ENCODE data around the gene PLEKHM3. TPM values are rescaled to one million over a fixed set of nuclear protein-coding genes. Genes with fewer than 3 reads are reported as not detected.

PLEKHM3 gene
- total and polyA plus RNA-seq, 2 donors (not counting 1 experiment from before 2014, with no cell fraction given): 5.3 to 20.1 TPM

DNA sequence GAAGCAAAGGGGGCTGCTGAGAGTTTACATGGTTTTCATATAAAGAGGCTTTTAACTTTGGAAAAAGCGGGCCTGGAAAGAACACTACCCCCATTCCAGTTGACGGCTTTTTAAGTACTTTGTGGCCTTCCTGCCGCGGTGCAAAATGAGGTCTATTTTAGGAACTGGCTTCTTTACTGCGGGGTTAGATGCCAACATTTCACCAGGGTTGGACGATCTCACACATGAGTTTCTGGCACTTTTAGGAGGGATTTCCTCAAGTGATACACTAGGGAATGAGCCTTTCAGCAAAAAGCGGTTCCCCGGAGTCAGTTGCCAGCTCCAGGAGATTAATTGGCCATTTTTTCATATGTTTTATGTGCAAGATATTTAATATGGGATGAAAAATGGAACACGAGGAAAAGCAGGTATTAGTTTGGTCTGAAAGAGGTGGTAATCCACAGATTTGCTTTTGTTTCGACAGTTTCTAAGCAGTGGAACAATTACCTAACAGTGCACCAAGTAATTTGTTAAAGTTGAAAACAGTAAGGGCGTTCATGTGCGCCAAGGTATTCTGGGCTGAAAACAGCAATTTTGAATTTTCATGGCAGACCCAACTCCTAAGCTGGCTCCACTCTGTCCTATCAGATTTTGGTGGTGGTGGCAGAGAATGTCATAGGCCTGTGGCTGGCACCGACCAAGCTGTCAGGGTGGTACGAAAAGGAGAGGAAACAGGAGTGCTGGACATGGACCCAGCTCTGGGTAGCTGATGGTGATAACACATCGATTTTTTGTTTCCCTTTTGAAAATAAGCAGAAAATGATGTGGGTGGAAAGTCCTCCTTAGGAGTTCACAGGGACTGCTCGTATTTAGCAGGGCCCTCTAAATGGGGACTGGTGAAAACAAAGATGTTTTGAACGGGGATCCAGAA is 200.0 kb downstream of the PLEKHM3 start:
- Histone ChIP-seq H3K4me3 (replicated peaks in 1 of 4; ENCODE audit: control extremely low read depth in 1 of 4, insufficient read depth in 1 of 4, low read depth in 3 of 4, low read length in 4 of 4) (no peak overlapping the region), H3K79me2 (ENCODE audit: control insufficient read depth, insufficient read depth, low read length) (no peaks in the 10 kb centered on the region), H3K4me2 (ENCODE audit: extremely low read depth, insufficient read depth, low read length) (no peak overlapping the region), H3K27me3 (ENCODE audit: control insufficient read depth, insufficient read depth, low read length) (no peaks in the 10 kb centered on the region), H3K9me3 (ENCODE audit: control insufficient read depth, insufficient read depth, low read depth, low read length) (no peaks in the 10 kb centered on the region), H3K4me1 (ENCODE audit: control insufficient read depth, extremely low read depth, insufficient read depth, low read length) (no peaks in the 10 kb centered on the region), H4K20me1 (ENCODE audit: control insufficient read depth, extremely low read depth, insufficient read depth, low read length) (no peaks in the 10 kb centered on the region), H3K27ac (ENCODE audit: insufficient read depth, low read length) (no peak overlapping the region), H2AFZ (ENCODE audit: low read length) (no peak overlapping the region), H3K36me3 (ENCODE audit: control insufficient read depth, insufficient read depth, low read length) (no peaks in the 10 kb centered on the region), H3K9ac (ENCODE audit: insufficient read depth, low read length) (no peak overlapping the region)
- DNase-seq (ENCODE audit: low read depth in 2 of 2): no peak
- no peak for TF ChIP-seq EZH2 (IDR thresholded peaks at IDR 0.05; ENCODE audit: low read length, missing control alignments)
- TF ChIP-seq, protein P1, sequence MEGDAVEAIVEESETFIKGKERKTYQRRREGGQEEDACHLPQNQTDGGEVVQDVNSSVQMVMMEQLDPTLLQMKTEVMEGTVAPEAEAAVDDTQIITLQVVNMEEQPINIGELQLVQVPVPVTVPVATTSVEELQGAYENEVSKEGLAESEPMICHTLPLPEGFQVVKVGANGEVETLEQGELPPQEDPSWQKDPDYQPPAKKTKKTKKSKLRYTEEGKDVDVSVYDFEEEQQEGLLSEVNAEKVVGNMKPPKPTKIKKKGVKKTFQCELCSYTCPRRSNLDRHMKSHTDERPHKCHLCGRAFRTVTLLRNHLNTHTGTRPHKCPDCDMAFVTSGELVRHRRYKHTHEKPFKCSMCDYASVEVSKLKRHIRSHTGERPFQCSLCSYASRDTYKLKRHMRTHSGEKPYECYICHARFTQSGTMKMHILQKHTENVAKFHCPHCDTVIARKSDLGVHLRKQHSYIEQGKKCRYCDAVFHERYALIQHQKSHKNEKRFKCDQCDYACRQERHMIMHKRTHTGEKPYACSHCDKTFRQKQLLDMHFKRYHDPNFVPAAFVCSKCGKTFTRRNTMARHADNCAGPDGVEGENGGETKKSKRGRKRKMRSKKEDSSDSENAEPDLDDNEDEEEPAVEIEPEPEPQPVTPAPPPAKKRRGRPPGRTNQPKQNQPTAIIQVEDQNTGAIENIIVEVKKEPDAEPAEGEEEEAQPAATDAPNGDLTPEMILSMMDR (conservative IDR thresholded peaks at IDR 0.05 in 1 of 2, IDR thresholded peaks at IDR 0.05 in 1 of 2; ENCODE audit: low read depth in 1 of 2, low read length in 2 of 2): no peak

DNA sequence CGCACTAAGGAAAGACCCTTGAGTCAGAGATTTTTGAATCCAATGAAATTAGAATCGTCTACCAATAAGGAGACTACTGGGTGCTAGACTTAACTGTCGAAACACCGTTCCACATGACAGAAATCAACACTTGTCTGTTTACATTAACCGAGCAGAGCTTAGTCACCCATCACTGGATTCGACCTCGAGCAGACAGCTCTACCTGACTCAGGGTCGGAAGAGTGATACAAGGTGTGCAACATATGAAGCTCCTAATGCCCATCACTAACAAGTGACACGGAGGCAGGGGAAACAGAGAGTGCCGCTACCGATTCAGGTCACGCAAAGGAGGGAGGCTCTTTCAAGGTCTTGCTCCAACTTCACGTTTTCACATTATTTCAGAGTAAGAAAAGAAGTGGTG is 201.5 kb downstream of the PLEKHM3 start:
- no peak overlapping the region for H2AFZ ChIP-seq (ENCODE audit: low read length)
- H3K4me2 ChIP-seq (ENCODE audit: extremely low read depth, insufficient read depth, low read length): no peak overlapping the region
- no peaks in the 10 kb centered on the region for H3K79me2 ChIP-seq (ENCODE audit: control insufficient read depth, insufficient read depth, low read length)
- no peaks in the 10 kb centered on the region for H3K9me3 ChIP-seq (ENCODE audit: control insufficient read depth, insufficient read depth, low read depth, low read length)
- H3K36me3 ChIP-seq (ENCODE audit: control insufficient read depth, insufficient read depth, low read length): no peaks in the 10 kb centered on the region
- H4K20me1 ChIP-seq (ENCODE audit: control insufficient read depth, extremely low read depth, insufficient read depth, low read length): no peaks in the 10 kb centered on the region
- no peak overlapping the region for H3K27ac ChIP-seq (ENCODE audit: insufficient read depth, low read length)
- no peak overlapping the region for H3K9ac ChIP-seq (ENCODE audit: insufficient read depth, low read length)
- no peak overlapping the region for H3K4me3 ChIP-seq (replicated peaks in 1 of 4; ENCODE audit: control extremely low read depth in 1 of 4, insufficient read depth in 1 of 4, low read depth in 3 of 4, low read length in 4 of 4)
- no peak for DNase-seq (ENCODE audit: low read depth in 2 of 2)
- TF ChIP-seq EZH2 (IDR thresholded peaks at IDR 0.05; ENCODE audit: low read length, missing control alignments): no peak
- TF ChIP-seq, protein P1 (conservative IDR thresholded peaks at IDR 0.05 in 1 of 2, IDR thresholded peaks at IDR 0.05 in 1 of 2; ENCODE audit: low read depth in 1 of 2, low read length in 2 of 2): no peak
- H3K4me1 ChIP-seq (ENCODE audit: control insufficient read depth, extremely low read depth, insufficient read depth, low read length): no peaks in the 10 kb centered on the region
- H3K27me3 ChIP-seq (ENCODE audit: control insufficient read depth, insufficient read depth, low read length): no peaks in the 10 kb centered on the region

DNA sequence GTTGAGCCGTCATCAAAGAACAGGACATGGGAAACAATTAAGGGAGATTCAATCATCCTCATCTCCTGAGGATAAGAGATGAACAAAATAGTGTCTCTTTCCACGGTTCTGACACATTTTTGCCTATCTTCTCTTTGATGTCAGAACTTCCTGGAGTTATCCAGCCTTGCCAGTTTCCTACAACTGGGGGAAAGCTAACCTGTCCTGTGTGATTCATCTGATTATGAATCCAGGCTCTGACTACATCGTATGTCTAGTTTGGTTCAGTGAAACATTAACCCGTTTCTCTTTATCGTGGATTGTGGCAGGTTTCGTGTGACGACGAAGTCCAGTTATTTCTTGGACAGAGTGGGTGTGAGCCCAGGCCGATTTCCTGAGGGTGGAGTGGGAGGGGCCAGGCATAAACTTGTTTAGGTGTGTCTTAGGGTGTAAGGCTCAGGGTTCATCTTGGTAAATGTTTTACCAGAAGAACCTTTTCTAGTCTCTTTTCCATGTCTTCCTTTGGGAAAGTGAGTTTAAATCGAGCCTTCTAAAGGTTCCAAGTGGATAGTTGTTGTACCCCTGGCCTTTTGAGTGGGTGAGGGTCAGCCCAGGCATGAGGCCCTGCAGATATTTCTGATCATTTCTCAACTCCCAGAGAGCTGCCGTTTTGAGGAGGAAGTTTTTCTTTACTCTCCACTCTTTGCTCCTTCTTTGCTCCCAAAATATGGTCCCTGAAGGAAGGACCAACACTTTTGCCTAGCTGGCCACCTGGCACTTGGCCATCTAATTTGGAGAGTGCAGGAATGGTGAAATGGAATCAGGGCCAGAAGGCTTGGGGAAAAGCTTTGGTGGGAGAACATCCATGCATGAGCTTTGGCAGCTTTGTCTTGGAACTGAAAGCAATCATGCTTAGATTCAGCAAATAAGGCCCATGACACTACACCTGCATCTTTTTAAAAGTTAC is 205.2 kb downstream of the PLEKHM3 start:
- H3K9ac ChIP-seq (ENCODE audit: insufficient read depth, low read length): no peak overlapping the region
- no peaks in the 10 kb centered on the region for H3K9me3 ChIP-seq (ENCODE audit: control insufficient read depth, insufficient read depth, low read depth, low read length)
- no peaks in the 10 kb centered on the region for H3K79me2 ChIP-seq (ENCODE audit: control insufficient read depth, insufficient read depth, low read length)
- H3K36me3 ChIP-seq (ENCODE audit: control insufficient read depth, insufficient read depth, low read length): no peaks in the 10 kb centered on the region
- no peak overlapping the region for H2AFZ ChIP-seq (ENCODE audit: low read length)
- H3K4me2 ChIP-seq (ENCODE audit: extremely low read depth, insufficient read depth, low read length): no peak overlapping the region
- no peak overlapping the region for H3K27ac ChIP-seq (ENCODE audit: insufficient read depth, low read length)
- H3K27me3 ChIP-seq (ENCODE audit: control insufficient read depth, insufficient read depth, low read length): no peaks in the 10 kb centered on the region
- no peaks in the 10 kb centered on the region for H3K4me1 ChIP-seq (ENCODE audit: control insufficient read depth, extremely low read depth, insufficient read depth, low read length)
- no peaks in the 10 kb centered on the region for H4K20me1 ChIP-seq (ENCODE audit: control insufficient read depth, extremely low read depth, insufficient read depth, low read length)
- peak in 1 of 2 donors; percentile 15 for DNase-seq (ENCODE audit: low read depth in 2 of 2)
- H3K4me3 ChIP-seq (replicated peaks in 1 of 4; ENCODE audit: control extremely low read depth in 1 of 4, insufficient read depth in 1 of 4, low read depth in 3 of 4, low read length in 4 of 4): no peak overlapping the region
- TF ChIP-seq EZH2 (IDR thresholded peaks at IDR 0.05; ENCODE audit: low read length, missing control alignments): no peak
- TF ChIP-seq, protein P1 (conservative IDR thresholded peaks at IDR 0.05 in 1 of 2, IDR thresholded peaks at IDR 0.05 in 1 of 2; ENCODE audit: low read depth in 1 of 2, low read length in 2 of 2): no peak

All from fibroblast of lung (primary cell).